Measurements from ENCODE around the gene CEP126. TPM values are rescaled to one million over a fixed set of nuclear protein-coding genes. Genes with fewer than 3 reads are reported as not detected.

CEP126 gene
- total RNA-seq, 2 experiments from 2014 or later, result 0.96 to 1.2 TPM

GRCh38 chr11:102026959-102027358, 112.1 kb downstream of the CEP126 start:
- TF ChIP-seq, protein P1, sequence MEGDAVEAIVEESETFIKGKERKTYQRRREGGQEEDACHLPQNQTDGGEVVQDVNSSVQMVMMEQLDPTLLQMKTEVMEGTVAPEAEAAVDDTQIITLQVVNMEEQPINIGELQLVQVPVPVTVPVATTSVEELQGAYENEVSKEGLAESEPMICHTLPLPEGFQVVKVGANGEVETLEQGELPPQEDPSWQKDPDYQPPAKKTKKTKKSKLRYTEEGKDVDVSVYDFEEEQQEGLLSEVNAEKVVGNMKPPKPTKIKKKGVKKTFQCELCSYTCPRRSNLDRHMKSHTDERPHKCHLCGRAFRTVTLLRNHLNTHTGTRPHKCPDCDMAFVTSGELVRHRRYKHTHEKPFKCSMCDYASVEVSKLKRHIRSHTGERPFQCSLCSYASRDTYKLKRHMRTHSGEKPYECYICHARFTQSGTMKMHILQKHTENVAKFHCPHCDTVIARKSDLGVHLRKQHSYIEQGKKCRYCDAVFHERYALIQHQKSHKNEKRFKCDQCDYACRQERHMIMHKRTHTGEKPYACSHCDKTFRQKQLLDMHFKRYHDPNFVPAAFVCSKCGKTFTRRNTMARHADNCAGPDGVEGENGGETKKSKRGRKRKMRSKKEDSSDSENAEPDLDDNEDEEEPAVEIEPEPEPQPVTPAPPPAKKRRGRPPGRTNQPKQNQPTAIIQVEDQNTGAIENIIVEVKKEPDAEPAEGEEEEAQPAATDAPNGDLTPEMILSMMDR (IDR thresholded peaks at IDR 0.05), result no peak
- no peak overlapping the region for H3K27ac ChIP-seq (ENCODE audit: low read depth in 1 of 2, low read length in 2 of 2)
- ATAC-seq (ENCODE audit: poor library complexity) (no peak), DNase-seq (no peak)
- no peaks in the 10 kb centered on the region for H3K4me1 ChIP-seq (ENCODE audit: insufficient read depth, low read length)
- H3K9me3 Mint-ChIP-seq, result no peaks in the 10 kb centered on the region
- H3K36me3 ChIP-seq (ENCODE audit: insufficient read depth, low read length), result no peaks in the 10 kb centered on the region
- H3K4me3 ChIP-seq (ENCODE audit: low read length), result no peak overlapping the region
- H3K4me1 Mint-ChIP-seq (ENCODE audit: low read depth), result no peaks in the 10 kb centered on the region
- H3K4me3 Mint-ChIP-seq, result no peak overlapping the region
- intact Hi-C loops (cut with DNase I, micrococcal nuclease), result no loop called here
- ChIA-PET POLR2A (interaction anchor here (0.6 kb wide), 1 partner anchor 978 kb away, joined by 3 read pairs; no protein-coding TSS in a partner anchor), CTCF (interaction anchor here (0.9 kb wide), 1 partner anchor 19 kb away, joined by 3 read pairs; no protein-coding TSS in a partner anchor)
- peaks cover 29% of the 10 kb centered on the region for H3K27me3 Mint-ChIP-seq
- H3K9me3 ChIP-seq (ENCODE audit: control insufficient read depth in 1 of 2, insufficient read depth in 1 of 2, low read length in 2 of 2), result no peaks in the 10 kb centered on the region
- H3K27me3 ChIP-seq (ENCODE audit: control insufficient read depth in 1 of 2, insufficient read depth in 2 of 2, low read length in 2 of 2), result peaks cover 0 to 6% of the 10 kb centered on the region in 2 experiments
- no peak overlapping the region for H3K27ac Mint-ChIP-seq
- no peaks in the 10 kb centered on the region for H3K36me3 Mint-ChIP-seq (ENCODE audit: low read depth)

GRCh38 chr11:102036757-102037156, 121.9 kb downstream of the CEP126 start:
- H3K36me3 ChIP-seq (ENCODE audit: insufficient read depth, low read length), result no peaks in the 10 kb centered on the region
- no peak overlapping the region for H3K27ac ChIP-seq (ENCODE audit: low read depth in 1 of 2, low read length in 2 of 2)
- no peaks in the 10 kb centered on the region for H3K9me3 ChIP-seq (ENCODE audit: control insufficient read depth in 1 of 2, insufficient read depth in 1 of 2, low read length in 2 of 2)
- POLR2A ChIA-PET, result no interaction called here
- H3K27me3 Mint-ChIP-seq, result peaks cover 4% of the 10 kb centered on the region
- peaks cover 6% of the 10 kb centered on the region for H3K9me3 Mint-ChIP-seq
- no peaks in the 10 kb centered on the region for H3K36me3 Mint-ChIP-seq (ENCODE audit: low read depth)
- H3K27me3 ChIP-seq (ENCODE audit: control insufficient read depth in 1 of 2, insufficient read depth in 2 of 2, low read length in 2 of 2), result peaks cover 0 to 3% of the 10 kb centered on the region in 2 experiments
- no peak overlapping the region for H3K4me3 Mint-ChIP-seq
- H3K4me1 Mint-ChIP-seq (ENCODE audit: low read depth), result no peaks in the 10 kb centered on the region
- H3K4me3 ChIP-seq (ENCODE audit: low read length), result no peak overlapping the region
- no peak overlapping the region for H3K27ac Mint-ChIP-seq
- H3K4me1 ChIP-seq (ENCODE audit: insufficient read depth, low read length), result no peaks in the 10 kb centered on the region
- ATAC-seq (ENCODE audit: poor library complexity), result no peak
- no peak for DNase-seq
- CTCF ChIA-PET, result no interaction called here
- intact Hi-C loops (cut with DNase I, micrococcal nuclease), result no loop called here
- TF ChIP-seq, protein P1 (IDR thresholded peaks at IDR 0.05), result no peak

GRCh38 chr11:102046841-102047240, 132.0 kb downstream of the CEP126 start:
- Mint-ChIP-seq H3K4me3 (no peak overlapping the region), H3K27me3 (peaks cover 62% of the 10 kb centered on the region), H3K27ac (no peak overlapping the region), H3K36me3 (ENCODE audit: low read depth) (no peaks in the 10 kb centered on the region), H3K9me3 (peaks cover 6% of the 10 kb centered on the region), H3K4me1 (ENCODE audit: low read depth) (peaks cover 5% of the 10 kb centered on the region)
- TF ChIP-seq, protein P1 (IDR thresholded peaks at IDR 0.05), result no peak
- ATAC-seq (ENCODE audit: poor library complexity) (no peak), DNase-seq (no peak)
- Histone ChIP-seq H3K4me3 (ENCODE audit: low read length) (peak overlapping the region; percentile 38), H3K9me3 (ENCODE audit: control insufficient read depth in 1 of 2, insufficient read depth in 1 of 2, low read length in 2 of 2) (peaks cover 0 to 6% of the 10 kb centered on the region in 2 experiments), H3K27me3 (ENCODE audit: control insufficient read depth in 1 of 2, insufficient read depth in 2 of 2, low read length in 2 of 2) (peaks cover 15 to 36% of the 10 kb centered on the region in 2 experiments), H3K27ac (ENCODE audit: low read depth in 1 of 2, low read length in 2 of 2) (no peak overlapping the region), H3K4me1 (ENCODE audit: insufficient read depth, low read length) (peaks cover 9% of the 10 kb centered on the region), H3K36me3 (ENCODE audit: insufficient read depth, low read length) (no peaks in the 10 kb centered on the region)
- POLR2A ChIA-PET, result no interaction called here
- CTCF ChIA-PET, result no interaction called here
- intact Hi-C loops (cut with DNase I, micrococcal nuclease), result no loop called here

Data from CD4-positive, alpha-beta T cell (primary cell).